NCI-H1105 treated with DMSO at 0.1 percent for 48 hours (cell line): ENCODE measurements around the gene PIH1D1.

Experiments
- DNase-seq: peaks from one replicate; lab custom pipeline; 2025; lab: John Stamatoyannopoulos, UW

Gene PIH1D1

DNA sequence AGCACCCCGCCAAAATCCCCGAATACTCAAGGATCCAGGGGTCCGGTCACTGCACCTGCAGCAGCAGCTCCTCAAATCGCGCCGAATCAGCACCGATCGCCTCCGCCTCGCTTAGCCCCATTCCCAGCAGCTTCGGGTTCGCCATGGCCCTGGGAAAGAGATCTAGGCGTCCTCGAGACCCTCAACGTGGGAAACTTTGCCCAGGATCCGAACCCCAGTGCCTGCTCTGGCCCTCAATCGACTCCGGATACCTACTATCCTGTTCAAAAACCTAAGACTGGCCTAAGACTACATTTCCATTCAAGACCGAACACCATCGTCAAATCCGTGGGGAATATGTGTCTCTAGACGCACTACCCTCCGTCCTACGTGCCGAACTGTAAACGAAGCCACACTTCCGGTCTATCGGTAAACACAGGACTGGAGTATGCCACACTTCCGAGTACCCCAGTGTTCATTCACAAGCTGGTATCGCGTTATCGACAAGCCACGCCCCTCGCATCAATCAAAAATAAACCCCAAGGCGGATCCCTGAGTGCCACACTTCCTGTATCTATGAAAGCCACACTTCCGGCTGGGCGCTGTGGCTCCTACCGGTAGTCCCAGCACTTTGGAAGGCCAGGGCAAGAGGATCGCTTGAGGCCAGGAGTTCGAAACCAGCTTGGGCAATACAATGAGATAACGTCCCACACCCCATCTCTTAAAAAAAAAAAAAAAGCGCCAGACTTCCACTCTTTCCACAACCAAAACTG lies at the start of gene PIH1D1:
PIH1D1 (minus strand) TSS at position 385 of the 752 bp plus-strand sequence; CDS start at position 145, 240 bp downstream.
- DNase-seq: peak; percentile 99

DNA sequence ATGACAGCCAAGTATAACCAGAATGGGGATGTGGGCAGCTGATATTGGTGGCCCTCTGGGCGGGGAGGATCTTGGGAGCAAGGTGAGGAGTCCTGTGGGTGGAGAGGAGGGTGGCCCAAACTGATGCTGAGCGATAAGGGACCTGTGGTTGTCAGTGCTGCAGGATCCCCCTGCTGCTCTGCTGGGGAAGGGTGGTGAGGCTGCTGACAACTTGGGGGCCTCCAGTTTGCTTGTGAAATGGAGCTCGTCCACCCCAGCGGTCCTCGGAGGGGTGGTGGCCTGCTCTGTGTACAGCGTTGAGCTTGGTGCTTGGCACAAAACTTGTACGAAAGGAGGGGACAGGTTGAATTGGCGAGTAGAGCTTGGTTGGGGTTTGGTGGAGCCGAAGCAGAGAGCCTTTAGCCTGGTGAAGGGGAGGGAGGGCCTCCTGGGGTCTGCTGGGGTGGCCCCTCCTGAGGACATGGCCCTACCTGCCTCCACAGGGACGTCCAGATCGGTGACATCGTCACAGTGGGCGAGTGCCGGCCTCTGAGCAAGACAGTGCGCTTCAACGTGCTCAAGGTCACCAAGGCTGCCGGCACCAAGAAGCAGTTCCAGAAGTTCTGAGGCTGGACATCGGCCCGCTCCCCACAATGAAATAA lies 47.5 kb upstream of the PIH1D1 start:
- DNase-seq: no peak

DNA sequence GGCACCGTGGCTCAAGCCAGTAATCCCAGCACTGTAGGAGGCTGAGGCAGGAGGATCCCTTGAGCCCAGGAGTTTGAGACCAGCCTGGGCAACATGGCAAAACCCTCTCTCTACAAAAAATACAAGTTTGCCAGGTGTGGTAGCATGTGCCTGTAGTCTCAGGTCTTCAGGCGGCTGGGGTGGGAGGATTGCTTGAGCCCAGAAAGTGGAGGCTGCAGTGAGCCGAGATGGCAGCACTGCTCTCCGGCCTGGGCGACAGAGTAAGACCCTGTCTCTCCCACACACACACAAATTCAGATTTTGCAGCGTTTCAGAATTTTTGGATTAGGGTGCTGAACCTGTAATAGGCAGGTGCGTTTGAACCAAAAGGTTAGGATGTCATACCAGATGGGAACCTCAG lies 46.9 kb upstream of the PIH1D1 start:
- DNase-seq: no peak

DNA sequence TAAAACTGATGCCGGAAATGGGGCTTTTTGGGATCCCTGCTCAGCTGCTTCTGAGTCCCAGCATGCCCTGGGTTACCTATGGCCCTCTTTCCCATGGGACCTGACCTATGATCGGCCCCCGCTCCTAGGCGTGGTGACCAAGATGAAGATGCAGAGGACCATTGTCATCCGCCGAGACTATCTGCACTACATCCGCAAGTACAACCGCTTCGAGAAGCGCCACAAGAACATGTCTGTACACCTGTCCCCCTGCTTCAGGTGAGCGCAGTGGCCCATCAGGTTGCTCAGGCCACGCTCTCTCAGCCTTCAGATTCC lies 46.1 kb upstream of the PIH1D1 start:
- no peak for DNase-seq

DNA sequence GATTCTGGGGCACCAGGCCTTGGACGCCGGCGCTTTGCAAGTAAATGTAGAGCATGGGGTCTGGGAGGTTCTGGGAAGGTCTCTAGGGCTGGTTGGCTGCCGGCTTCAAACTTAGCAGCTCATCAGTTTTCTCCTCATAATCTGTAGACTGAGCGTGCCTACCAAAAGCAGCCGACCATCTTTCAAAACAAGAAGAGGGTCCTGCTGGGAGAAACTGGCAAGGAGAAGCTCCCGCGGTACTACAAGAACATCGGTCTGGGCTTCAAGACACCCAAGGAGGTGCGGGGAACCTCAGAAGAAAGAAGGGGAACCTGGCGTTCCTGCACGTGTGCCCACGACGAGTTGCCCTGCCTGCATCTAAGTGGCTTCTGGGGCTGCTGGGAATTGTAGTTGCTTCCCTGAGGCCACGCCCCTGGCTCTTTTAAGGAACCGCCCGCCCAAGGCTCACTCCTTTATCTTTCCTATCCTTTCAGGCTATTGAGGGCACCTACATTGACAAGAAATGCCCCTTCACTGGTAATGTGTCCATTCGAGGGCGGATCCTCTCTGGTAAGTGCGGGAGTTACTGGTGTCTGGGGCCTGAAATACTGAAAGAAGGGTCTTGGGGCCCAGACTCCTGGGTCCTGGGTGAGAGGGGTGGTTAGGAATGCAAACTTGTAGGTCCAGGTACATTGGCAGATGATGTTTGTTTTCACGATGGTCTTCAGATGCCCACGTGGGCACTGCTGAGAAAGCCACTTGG lies 45.6 kb upstream of the PIH1D1 start:
- peak; percentile 16 for DNase-seq

DNA sequence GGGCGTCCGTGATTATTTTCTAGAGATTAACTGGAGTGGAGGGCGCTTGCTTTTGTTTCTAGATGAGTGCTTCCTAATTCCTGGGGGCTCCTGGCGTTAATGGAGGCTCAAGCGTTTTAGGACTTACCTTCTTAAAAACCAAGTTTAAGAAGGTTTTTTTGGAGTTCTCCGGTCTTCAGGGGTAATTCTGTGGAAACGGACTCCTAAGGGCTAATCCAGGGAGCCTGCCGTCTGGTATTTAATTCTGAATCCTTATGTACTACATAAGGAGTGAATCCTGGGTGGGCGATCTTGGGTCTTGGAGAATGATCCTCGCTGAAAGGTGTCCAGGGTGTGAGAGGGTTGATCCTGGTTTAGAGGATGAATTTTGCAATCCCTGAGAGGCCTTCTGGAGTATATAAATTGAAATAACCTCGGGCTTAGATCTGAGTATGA lies 45.0 kb upstream of the PIH1D1 start:
- DNase-seq: no peak

DNA sequence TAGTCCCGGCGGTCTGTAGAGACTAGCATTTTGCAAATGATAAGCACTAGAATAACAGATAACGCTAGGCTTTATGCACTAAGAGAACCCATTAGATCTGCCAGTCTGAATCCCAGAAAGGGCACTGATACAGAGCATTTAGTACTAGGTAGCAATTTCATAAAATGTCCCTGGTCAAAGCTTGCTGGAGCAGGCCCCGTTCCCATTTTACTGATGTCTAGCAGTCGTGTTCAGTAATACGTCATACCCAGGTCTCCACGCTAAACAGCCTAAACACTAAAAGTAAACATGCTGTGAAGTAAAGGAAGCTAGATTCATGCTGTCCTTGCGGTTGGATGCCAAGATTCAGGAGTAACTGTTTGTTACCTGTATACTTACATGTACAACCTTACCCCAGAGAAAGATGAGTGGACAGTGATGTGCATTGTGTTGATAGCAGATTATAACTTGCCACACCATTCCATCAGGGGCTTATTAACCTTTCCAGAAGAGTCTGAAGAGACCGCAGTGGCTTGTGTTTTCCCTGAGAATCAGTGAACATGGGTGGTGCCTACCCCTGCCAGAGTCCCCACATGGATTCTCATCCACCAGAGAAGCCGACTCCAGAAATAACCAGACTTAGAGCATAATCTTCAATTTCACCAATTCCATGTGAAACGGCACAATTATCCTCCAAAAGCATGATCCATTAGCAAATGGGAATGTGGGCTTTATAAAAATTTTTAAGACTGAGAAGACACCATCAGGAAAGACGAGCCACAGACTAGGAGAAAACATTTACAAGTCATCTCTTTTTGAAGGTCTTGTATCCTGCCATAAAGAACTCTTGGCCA lies 41.2 kb upstream of the PIH1D1 start:
- DNase-seq: peak; percentile 14

DNA sequence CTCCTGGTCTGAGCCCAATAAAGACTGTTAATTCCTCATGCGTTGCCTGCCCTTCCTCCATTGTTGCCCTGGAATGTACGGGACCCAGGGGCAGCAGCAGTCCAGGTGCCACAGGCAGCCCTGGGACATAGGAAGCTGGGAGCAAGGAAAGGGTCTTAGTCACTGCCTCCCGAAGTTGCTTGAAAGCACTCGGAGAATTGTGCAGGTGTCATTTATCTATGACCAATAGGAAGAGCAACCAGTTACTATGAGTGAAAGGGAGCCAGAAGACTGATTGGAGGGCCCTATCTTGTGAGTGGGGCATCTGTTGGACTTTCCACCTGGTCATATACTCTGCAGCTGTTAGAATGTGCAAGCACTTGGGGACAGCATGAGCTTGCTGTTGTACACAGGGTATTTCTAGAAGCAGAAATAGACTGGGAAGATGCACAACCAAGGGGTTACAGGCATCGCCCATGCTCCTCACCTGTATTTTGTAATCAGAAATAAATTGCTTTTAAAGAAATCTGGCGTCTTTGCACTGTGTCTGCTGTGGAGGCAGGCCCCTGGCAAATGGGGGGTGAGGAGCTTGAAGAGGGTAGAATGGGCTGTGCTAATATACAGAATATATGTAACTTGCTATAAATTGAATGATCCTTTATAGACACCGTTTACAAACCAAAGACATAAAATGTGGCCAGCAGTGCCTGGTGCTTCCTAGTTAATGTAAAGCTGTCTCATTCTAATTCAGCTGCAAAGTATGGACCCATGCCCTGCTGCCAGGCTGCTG lies 40.4 kb upstream of the PIH1D1 start:
- no peak for DNase-seq

DNA sequence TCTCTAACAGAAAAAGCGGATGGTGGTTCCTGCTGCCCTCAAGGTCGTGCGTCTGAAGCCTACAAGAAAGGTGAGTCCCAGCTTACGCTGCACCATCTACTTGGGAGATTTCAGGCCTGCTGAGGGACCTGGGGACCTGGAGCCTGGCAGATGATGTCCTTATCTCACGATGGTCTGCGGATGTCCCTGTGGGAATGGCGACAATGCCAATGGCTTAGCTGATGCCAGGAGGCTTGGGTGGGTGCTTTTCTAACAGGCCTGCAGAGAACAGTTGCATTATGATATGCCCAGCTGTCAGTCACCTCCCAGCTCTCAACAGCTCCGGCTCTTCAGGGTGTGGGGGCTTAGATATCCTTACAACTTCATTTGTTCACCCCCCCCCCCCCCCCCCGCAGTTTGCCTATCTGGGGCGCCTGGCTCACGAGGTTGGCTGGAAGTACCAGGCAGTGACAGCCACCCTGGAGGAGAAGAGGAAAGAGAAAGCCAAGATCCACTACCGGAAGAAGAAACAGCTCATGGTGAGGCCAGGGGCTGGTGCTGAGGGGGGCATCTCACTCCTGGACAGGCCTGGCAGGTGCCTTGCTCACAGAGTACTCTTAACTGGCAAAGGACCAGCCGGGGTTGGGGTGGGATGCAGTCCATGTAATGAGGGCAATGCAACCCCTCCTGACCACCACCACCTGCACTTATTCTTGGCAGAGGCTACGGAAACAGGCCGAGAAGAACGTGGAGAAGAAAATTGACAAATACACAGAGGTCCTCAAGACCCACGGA lies 39.6 kb upstream of the PIH1D1 start:
- DNase-seq: no peak

DNA sequence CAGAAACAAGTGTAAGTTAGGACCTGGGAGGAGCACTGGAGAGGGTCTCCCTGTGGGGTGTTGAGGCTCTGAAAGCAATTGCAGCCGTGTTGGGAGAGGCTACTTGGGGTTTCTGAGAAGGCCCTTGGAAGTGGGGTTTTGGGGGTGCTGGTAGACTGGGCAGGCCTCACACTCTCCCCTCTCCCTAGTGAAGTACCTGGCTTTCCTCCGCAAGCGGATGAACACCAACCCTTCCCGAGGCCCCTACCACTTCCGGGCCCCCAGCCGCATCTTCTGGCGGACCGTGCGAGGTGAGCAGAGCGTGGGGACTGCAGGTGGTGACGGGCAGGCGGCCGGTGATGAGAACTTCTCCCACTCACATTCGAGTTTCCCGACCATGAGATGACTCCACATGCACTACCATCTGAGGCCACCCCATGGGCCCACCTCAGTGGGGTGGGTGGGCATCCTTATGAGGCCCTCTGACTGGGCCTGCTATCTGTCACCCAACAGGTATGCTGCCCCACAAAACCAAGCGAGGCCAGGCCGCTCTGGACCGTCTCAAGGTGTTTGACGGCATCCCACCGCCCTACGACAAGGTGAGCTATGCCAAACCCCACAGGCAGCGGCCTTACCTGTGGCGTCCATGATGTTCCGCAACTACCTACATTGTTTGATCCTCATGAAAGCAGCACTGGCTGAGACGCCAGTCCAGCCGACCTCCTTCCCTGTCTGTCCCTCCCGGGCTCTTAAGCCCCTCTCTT lies 38.8 kb upstream of the PIH1D1 start:
- no peak for DNase-seq

DNA sequence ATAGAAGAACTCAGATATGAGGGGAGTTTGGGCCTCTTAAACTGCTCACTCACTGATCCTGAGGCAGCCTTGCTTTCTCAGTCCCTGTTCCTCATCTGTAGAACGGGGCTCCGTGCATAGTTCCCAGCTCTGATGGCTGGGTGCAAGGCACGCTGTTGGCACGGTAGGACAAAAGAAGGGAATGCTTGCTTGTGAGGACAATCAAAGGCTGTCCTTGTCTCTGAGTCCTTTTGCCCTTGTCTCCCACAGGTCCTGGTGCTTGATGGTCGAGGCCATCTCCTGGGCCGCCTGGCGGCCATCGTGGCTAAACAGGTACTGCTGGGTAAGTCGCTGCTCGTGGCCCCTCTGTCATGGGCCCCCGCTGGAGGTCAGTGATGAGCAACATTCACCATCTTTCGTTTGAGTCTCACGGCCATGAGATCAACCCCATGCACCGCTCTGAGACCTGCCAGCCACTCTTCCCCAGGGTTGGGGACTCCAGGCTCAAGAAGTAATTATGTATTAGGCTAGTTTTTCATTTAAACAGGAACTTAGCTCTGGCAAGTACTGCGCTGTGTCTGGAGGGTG lies 38.1 kb upstream of the PIH1D1 start:
- no peak for DNase-seq

DNA sequence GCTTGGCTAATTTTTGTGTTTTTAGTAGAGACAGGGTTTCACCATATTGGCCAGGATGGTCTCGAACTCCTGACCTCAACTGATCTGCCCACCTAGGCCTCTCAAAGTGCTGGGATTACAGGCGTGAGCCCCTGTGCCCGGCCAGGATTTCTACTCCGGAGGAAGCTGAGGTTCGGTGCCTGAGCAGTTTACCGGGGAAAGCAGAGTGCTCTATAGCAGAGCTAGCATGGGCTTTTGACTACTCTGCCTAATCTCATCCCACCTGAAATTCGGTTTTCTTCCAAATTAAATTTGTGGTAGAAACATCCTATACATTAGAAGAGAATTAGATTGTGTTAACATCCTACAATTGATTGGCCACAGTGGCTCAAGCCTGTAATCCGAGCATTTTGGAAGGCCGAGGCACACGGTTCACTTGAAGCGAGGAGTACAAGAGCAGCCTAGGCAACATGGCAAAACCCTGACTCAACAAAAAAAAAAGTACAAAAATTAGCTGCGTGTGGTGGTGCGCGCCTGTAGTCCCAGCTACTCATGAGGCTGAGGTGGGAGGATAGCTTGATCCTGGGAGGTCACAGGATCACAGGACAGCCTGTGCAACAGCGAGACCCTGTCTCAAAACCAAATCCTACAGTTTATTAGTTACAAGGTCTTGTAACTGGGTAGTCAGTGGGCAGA lies 37.4 kb upstream of the PIH1D1 start:
- DNase-seq: no peak

DNA sequence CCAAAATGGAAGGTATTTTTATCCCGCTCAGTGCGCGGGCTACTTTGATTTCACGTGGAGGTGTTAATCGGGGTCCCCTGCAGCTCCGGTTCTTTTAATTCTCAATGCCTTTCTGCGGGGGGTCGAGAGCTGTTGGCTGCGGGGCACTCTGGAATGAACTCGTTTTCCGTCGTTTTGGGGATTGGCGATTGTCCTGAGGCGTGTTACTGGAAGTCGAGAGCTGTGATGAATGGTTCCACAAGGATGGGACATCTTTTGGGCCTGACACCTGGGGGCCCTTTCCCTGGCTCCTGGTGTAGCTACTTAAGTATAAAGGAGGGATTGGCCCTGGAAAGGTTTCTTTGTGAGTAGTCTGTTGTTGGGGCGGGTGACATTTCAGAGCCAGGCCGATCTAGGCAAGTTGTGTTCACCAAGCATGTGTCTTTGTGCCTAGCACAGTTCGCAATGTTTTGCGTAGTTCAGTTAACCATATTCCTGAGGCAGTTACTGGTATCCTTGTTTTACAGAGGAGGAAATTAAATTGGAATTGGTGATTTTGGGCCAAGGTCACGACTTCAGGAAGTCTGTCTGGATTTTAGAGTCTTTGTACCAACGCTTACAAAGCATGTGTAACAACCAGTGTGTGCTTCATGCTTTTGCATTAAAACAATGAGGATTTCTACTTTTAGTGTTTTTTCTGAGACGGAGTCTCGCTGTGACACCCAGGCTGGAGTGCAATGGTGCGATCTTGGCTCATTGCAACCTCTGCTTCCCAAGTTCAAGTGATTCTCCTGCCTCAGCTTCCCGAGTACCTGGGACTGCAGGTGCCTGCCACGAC lies 36.6 kb upstream of the PIH1D1 start:
- no peak for DNase-seq

DNA sequence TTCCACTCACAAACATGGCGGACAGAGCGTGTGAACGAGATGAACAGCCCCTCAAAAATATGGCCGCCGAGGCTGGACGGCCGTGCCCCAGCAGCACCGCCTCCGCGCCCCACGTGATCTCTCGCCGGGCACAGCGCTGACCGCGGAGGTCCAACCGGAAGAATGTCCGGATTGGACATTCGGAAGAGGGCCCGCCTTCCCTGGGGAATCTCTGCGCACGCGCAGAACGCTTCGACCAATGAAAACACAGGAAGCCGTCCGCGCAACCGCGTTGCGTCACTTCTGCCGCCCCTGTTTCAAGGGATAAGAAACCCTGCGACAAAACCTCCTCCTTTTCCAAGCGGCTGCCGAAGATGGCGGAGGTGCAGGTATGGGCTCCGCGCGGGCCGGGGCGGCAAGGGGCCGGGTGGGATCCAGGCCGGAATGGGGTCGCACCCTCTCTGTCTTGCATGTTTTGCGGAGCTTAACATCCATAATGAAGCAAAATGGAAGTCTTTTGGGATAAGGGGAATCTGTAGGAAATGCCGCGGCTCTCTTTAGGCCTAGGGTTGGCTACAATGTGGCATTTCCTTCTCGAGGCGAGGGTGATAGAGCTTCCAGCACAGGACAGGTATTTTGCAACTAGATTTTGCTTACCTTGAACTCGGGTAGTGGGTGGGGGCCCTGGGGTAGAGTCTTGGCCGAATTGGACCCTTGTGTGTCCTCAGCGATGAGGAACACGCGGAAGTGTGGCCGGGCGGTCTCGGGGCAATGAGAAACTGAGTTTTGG lies 35.8 kb upstream of the PIH1D1 start, which contains the start of gene RPL13A:
RPL13A (plus strand) TSS at position 332 of the 769 bp plus-strand sequence; CDS start at position 354, 22 bp downstream.
- peak; percentile 99 for DNase-seq

DNA sequence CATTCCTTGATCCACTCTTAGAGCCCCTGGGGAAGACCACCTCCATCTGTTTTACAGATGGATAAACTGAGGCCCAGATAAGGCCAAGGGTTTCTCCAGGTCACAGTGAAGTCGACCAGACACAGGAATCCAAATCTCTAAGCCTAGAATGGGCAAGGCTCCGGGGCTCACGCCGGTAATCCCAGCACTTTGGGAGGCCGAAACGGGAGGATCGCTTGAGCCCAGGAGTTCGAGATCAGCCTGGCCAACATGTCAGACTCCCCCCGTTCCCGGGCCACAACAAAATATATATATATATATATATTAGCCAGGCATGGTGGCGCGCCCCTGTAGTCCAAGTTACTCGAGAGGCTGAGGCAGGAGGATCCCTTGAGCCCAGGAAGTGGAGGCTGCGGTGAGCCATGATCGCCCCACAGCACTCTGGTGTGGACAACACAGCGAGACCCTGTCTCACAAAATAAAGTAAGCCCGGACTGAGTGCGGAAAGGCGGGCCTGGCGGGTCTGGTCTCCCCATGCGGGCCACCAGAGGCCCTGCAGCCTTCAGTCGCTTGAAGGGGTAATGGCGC lies 35.2 kb upstream of the PIH1D1 start:
- no peak for DNase-seq

DNA sequence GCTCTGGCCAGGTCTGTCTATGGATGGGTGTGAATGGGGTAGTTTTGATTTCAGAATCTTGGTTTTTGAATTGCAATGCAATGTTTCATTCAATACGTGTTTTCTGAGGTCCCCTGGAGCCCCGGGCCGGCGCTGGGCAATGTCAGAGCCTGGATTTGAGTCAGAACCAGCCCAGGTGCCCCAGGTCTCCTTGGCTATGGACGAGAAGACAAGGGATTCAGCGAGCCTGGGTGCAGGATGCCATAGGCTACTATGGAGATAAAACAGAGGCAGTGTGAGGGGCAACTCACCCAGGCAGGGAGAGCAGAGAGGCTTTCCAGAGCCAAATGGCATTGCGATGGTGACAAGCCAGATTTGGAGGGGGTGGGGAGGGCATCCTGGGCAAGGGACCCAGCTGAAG lies 34.6 kb upstream of the PIH1D1 start:
- no peak for DNase-seq
